IMR-90 (cell line): ENCODE data around the gene ABHD6. TPM values are rescaled to one million over a fixed set of nuclear protein-coding genes. Genes with fewer than 3 reads are reported as not detected.

Experiments
- ATAC-seq: fragments of 200-7000 bp; cut with Tn5 transposase; 2 replicates; pipeline ENCODE4 v1.9.1; 2020; ENCODE audit warnings: low read depth, mild to moderate bottlenecking, moderate library complexity
- BruUV-seq: library from RNA; stranded (reverse); fragments of 400-500 nt; replicated peaks from 2 replicates; lab custom pipeline; 2021; lab: Mats Ljungman, UMichigan
- CTCF ChIA-PET: fragments of 300-600 bp; formaldehyde crosslinking; extraction: SDS; loops from one replicate; lab custom pipeline; 2021; ENCODE audit warnings: antibody characterized with exemption; lab: Yijun Ruan, JAX
- POLR2A ChIA-PET: fragments of 300-600 bp; sonication (Branson Sonifier 250); formaldehyde crosslinking; loops from one replicate; lab custom pipeline; 2022; ENCODE audit warnings: antibody characterized with exemption; ENCODE audit not compliant: unreplicated experiment; lab: Charles Lee
- DNase-seq: peaks from one replicate; pipeline ENCODE4 v3.0.0; 2013
- H2AFZ ChIP-seq: replicated peaks from 2 replicates; pipeline ENCODE3; 2013; ENCODE audit warnings: low read length, mild to moderate bottlenecking; ENCODE audit not compliant: poor library complexity
- H2AK5ac ChIP-seq: 2 replicates; pipeline ENCODE4 v1.6.1; 2013; ENCODE audit warnings: low read depth, low read length, inconsistent platforms
- H2AK9ac ChIP-seq: replicated peaks from 2 replicates; pipeline ENCODE3; 2013; ENCODE audit warnings: mild to moderate bottlenecking, low read depth, low read length, moderate library complexity; ENCODE audit not compliant: poor library complexity
- H2BK120ac ChIP-seq: 2 replicates; pipeline ENCODE4 v1.6.1; 2013; ENCODE audit warnings: low read depth, low read length, inconsistent platforms
- H2BK15ac ChIP-seq: 3 replicates; pipeline ENCODE4 v1.6.1; 2013; ENCODE audit warnings: low read depth, low read length, inconsistent platforms
- H2BK20ac ChIP-seq: 2 replicates; pipeline ENCODE4 v1.6.1; 2013; ENCODE audit warnings: low read depth, mild to moderate bottlenecking, inconsistent platforms, low read length, moderate library complexity
- H2BK5ac ChIP-seq: 2 replicates; pipeline ENCODE4 v1.6.1; 2013; ENCODE audit warnings: mild to moderate bottlenecking, low read depth, low read length, inconsistent platforms; ENCODE audit not compliant: poor library complexity, severe bottlenecking
- H3K14ac ChIP-seq: replicated peaks from 2 replicates; pipeline ENCODE4 v1.6.1; 2013; ENCODE audit warnings: low read depth, low read length, inconsistent platforms
- H3K18ac ChIP-seq: 2 replicates; pipeline ENCODE4 v1.6.1; 2013; ENCODE audit warnings: low read depth, low read length, control low read depth
- H3K23ac ChIP-seq: 2 replicates; pipeline ENCODE4 v1.6.1; 2013; ENCODE audit warnings: low read depth, low read length, inconsistent platforms
- H3K27ac ChIP-seq: 2 replicates; pipeline ENCODE4 v1.5.1; 2013; ENCODE audit warnings: mild to moderate bottlenecking, control low read depth, low read length; ENCODE audit not compliant: insufficient read depth
- H3K27me3 ChIP-seq: 2 replicates; pipeline ENCODE4 v1.6.1; 2013; ENCODE audit warnings: low read length; ENCODE audit not compliant: control insufficient read depth, insufficient read depth
- H3K36me3 ChIP-seq: 2 replicates; pipeline ENCODE4 v1.6.1; 2013; ENCODE audit warnings: low read length, mixed read lengths; ENCODE audit not compliant: control insufficient read depth, insufficient read depth
- H3K4ac ChIP-seq: 2 replicates; pipeline ENCODE4 v1.6.1; 2013; ENCODE audit warnings: low read depth, low read length, inconsistent platforms
- H3K4me1 ChIP-seq: 2 replicates; pipeline ENCODE4 v1.6.1; 2013; ENCODE audit warnings: low read length, mixed read lengths; ENCODE audit not compliant: control insufficient read depth, insufficient read depth
- H3K4me2 ChIP-seq: 2 replicates; pipeline ENCODE4 v1.6.1; 2013; ENCODE audit warnings: low read depth, mild to moderate bottlenecking, control low read depth, low read length, moderate library complexity
- H3K4me3 ChIP-seq: 2 replicates; pipeline ENCODE4 v1.5.1; 2013; ENCODE audit warnings: low read depth, mild to moderate bottlenecking, control low read depth, low read length, moderate library complexity; ENCODE audit not compliant: insufficient read depth
- H3K56ac ChIP-seq: 2 replicates; pipeline ENCODE4 v1.6.1; 2013; ENCODE audit warnings: low read length, inconsistent platforms; ENCODE audit not compliant: insufficient read depth; ENCODE audit errors: extremely low read depth
- H3K79me1 ChIP-seq, 2 experiments: 2 replicates each; pipeline ENCODE4 v1.6.1; 2013; ENCODE audit warnings: low read length in 2 of 2, inconsistent platforms in 1 of 2, low read depth in 1 of 2
- H3K9ac ChIP-seq: 2 replicates; pipeline ENCODE4 v1.6.1; 2013; ENCODE audit warnings: low read depth, low read length, control low read depth
- H3K9me1 ChIP-seq: 2 replicates; pipeline ENCODE4 v1.6.1; 2013; ENCODE audit warnings: low read length, inconsistent platforms; ENCODE audit not compliant: insufficient read depth
- H3K9me3 ChIP-seq: 2 replicates; pipeline ENCODE4 v1.6.1; 2013; ENCODE audit warnings: low read length; ENCODE audit not compliant: control insufficient read depth, insufficient read depth
- H4K20me1 ChIP-seq: 2 replicates; pipeline ENCODE4 v1.6.1; 2013; ENCODE audit warnings: low read length, inconsistent platforms; ENCODE audit not compliant: insufficient read depth
- H4K5ac ChIP-seq: 2 replicates; pipeline ENCODE4 v1.6.1; 2013; ENCODE audit warnings: mild to moderate bottlenecking, low read depth, low read length, control low read depth
- H4K8ac ChIP-seq, 2 experiments: 2 replicates each; pipeline ENCODE4 v1.6.1; 2013; ENCODE audit warnings: low read depth in 2 of 2, low read length in 2 of 2, control low read depth in 1 of 2, inconsistent platforms in 1 of 2
- H4K91ac ChIP-seq: 2 replicates; pipeline ENCODE4 v1.6.1; 2013; ENCODE audit warnings: low read depth, low read length, inconsistent platforms; ENCODE audit not compliant: insufficient read depth
- BHLHE40 ChIP-seq: fragments of 150-350 bp; IDR thresholded peaks from 2 replicates; pipeline ENCODE4 v1.6.1; 2016; ENCODE audit warnings: mild to moderate bottlenecking, low read depth, low read length
- MAFK ChIP-seq: IDR thresholded peaks from 2 replicates; pipeline ENCODE4 v1.6.1; 2012; ENCODE audit warnings: low read depth, low read length, improper control_type of control experiment
- MAZ ChIP-seq: IDR thresholded peaks from 2 replicates; pipeline ENCODE4 v1.6.1; 2012; ENCODE audit warnings: low read depth, mild to moderate bottlenecking, low read length, improper control_type of control experiment, moderate library complexity, borderline replicate concordance
- POLR2A ChIP-seq: IDR thresholded peaks from 2 replicates; pipeline ENCODE4 v1.6.1; 2012; ENCODE audit warnings: mild to moderate bottlenecking, low read depth, low read length
- RAD21 ChIP-seq: IDR thresholded peaks from 2 replicates; pipeline ENCODE4 v1.6.1; 2012; ENCODE audit warnings: low read length, improper control_type of control experiment
- WGBS, 2 experiments: methylation state at CpG; one replicate each; pipeline versions ENCODE4 v1.1.5 to v1.1.7; 2013; ENCODE audit warnings: missing lambda C conversion rate in 2 of 2; ENCODE audit not compliant: insufficient read length in 1 of 2; ENCODE audit errors: extremely low coverage in 2 of 2; 5-methylcytosine and 5-hydroxymethylcytosine counted together
- dilution Hi-C: fragments of 300-500 bp; cut with HindIII; formaldehyde crosslinking; loops from one replicate; pipeline ENCODE4 v1.14.3; 2018; ENCODE audit warnings: low sequenced_read_pairs; ENCODE audit not compliant: unreplicated experiment
- in situ Hi-C: fragments of 300-500 bp; cut with MboI; formaldehyde crosslinking; loops from 3 replicates; pipeline ENCODE4 v1.14.3; 2019; ENCODE audit warnings: low sequenced_read_pairs, inconsistent platforms, mixed read lengths
- intact Hi-C: fragments of 100-400 bp; cut with micrococcal nuclease; formaldehyde crosslinking; loops from 2 replicates; pipeline ENCODE4 v1.10.0; 2022
- polyA plus RNA-seq, 3 experiments: library from polyadenylated mRNA; depleted of rRNA; stranded (reverse); fragments of >200 nt; gene quantifications; 2 replicates each; pipeline ENCODE4 v1.2.3, GENCODE V29; 2012; ENCODE audit warnings: low replicate concordance in 1 of 3
- total RNA-seq: library from RNA; depleted of rRNA; stranded (reverse); fragments of >200 nt; gene quantifications from 2 replicates; pipeline ENCODE4 v1.2.3, GENCODE V29; 2012
- TF ChIP-seq, protein P1 (sequence below): fragments of 150-350 bp; IDR thresholded peaks from 2 replicates; pipeline ENCODE4 v1.6.1; 2017; ENCODE audit warnings: mild to moderate bottlenecking, antibody characterized with exemption, low read length, low read depth
- TF ChIP-seq, protein P2 (sequence below): conservative IDR thresholded peaks from 2 replicates; pipeline ENCODE4 v1.5.1; 2012; ENCODE audit warnings: mild to moderate bottlenecking, low read depth, low read length, improper control_type of control experiment

ABHD6 gene
- total and polyA plus RNA-seq, 2 of the 4 experiments (the other 2 are of a cell fraction): 5.0 to 5.6 TPM

GRCh38 chr3:58323529-58324390, 86.2 kb downstream of the ABHD6 start:
- WGBS, 2 experiments: no CpG with 5 or more reads among the region's 3 CpGs
- H4K5ac ChIP-seq: no peak overlapping the region
- no TSS peak for BruUV-seq

More at GRCh38 chr3:58323529-58324390, 86.2 kb downstream of the ABHD6 start:
- H4K91ac ChIP-seq: no peak overlapping the region
- no peak overlapping the region for H2AK9ac ChIP-seq
- peaks cover 6% of the 10 kb centered on the region for H3K36me3 ChIP-seq
- no peak overlapping the region for H3K14ac ChIP-seq
- H2BK120ac ChIP-seq: no peak overlapping the region
- H3K56ac ChIP-seq: no peak overlapping the region
- H2BK5ac ChIP-seq: no peak overlapping the region
- intact Hi-C loops (loop anchor here (1.0 kb wide), 1 partner anchor 24 kb away; no protein-coding TSS in a partner anchor), dilution Hi-C loops (no loop called here), in situ Hi-C loops (loop anchor here (10.0 kb wide), 2 partner anchors 171 to 301 kb away; partner anchors contain the start of gene KCTD6)
- no peak overlapping the region for H3K4me2 ChIP-seq
- no peak overlapping the region for H2AFZ ChIP-seq
- peaks cover 0 to 10% of the 10 kb centered on the region in 2 experiments; a peak in 2 of 4 replicates for H3K79me1 ChIP-seq
- no peak overlapping the region for H4K8ac ChIP-seq
- no peak overlapping the region for H3K23ac ChIP-seq
- H3K27ac ChIP-seq: no peak overlapping the region
- ChIA-PET CTCF (no interaction called here), POLR2A (no interaction called here)
- H3K4me3 ChIP-seq: no peak overlapping the region
- no peak overlapping the region for H2BK15ac ChIP-seq
- H4K20me1 ChIP-seq: peaks cover 3% of the 10 kb centered on the region; the same call in 1 of the 2 replicates
- H3K18ac ChIP-seq: no peak overlapping the region
- H2AK5ac ChIP-seq: no peak overlapping the region
- H3K9ac ChIP-seq: no peak overlapping the region
- H3K9me1 ChIP-seq: peaks cover 9% of the 10 kb centered on the region
- H3K4ac ChIP-seq: no peak overlapping the region
- no peaks in the 10 kb centered on the region for H3K27me3 ChIP-seq
- no peaks in the 10 kb centered on the region for H3K9me3 ChIP-seq
- no peak overlapping the region for H2BK20ac ChIP-seq
- peaks cover 13% of the 10 kb centered on the region for H3K4me1 ChIP-seq
- ATAC-seq (no peak), DNase-seq (no peak)
- TF ChIP-seq, protein P1, sequence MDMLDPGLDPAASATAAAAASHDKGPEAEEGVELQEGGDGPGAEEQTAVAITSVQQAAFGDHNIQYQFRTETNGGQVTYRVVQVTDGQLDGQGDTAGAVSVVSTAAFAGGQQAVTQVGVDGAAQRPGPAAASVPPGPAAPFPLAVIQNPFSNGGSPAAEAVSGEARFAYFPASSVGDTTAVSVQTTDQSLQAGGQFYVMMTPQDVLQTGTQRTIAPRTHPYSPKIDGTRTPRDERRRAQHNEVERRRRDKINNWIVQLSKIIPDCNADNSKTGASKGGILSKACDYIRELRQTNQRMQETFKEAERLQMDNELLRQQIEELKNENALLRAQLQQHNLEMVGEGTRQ: no peak
- TF ChIP-seq POLR2A (no peak), MAFK (no peak), RAD21 (no peak), MAZ (no peak), BHLHE40 (no peak)
- TF ChIP-seq, protein P2, sequence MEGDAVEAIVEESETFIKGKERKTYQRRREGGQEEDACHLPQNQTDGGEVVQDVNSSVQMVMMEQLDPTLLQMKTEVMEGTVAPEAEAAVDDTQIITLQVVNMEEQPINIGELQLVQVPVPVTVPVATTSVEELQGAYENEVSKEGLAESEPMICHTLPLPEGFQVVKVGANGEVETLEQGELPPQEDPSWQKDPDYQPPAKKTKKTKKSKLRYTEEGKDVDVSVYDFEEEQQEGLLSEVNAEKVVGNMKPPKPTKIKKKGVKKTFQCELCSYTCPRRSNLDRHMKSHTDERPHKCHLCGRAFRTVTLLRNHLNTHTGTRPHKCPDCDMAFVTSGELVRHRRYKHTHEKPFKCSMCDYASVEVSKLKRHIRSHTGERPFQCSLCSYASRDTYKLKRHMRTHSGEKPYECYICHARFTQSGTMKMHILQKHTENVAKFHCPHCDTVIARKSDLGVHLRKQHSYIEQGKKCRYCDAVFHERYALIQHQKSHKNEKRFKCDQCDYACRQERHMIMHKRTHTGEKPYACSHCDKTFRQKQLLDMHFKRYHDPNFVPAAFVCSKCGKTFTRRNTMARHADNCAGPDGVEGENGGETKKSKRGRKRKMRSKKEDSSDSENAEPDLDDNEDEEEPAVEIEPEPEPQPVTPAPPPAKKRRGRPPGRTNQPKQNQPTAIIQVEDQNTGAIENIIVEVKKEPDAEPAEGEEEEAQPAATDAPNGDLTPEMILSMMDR: no peak
